Glutamatergic neuron (in vitro differentiated cells): ENCODE data around the gene LRRC2. TPM values are rescaled to one million over a fixed set of nuclear protein-coding genes. Genes with fewer than 3 reads are reported as not detected.

Experiments used
- DNase-seq: peaks from one replicate; pipeline ENCODE4 v3.0.0; 2022
- H3K27ac Mint-ChIP-seq: one replicate; pipeline ENCODE4 v1.8.0; 2020; ENCODE audit warnings: mild to moderate bottlenecking, mixed read lengths, inconsistent platforms; ENCODE audit not compliant: unreplicated experiment
- H3K27me3 Mint-ChIP-seq: one replicate; pipeline ENCODE4 v1.8.0; 2020; ENCODE audit warnings: mild to moderate bottlenecking, moderate library complexity, mixed read lengths, inconsistent platforms; ENCODE audit not compliant: unreplicated experiment
- H3K36me3 Mint-ChIP-seq: one replicate; pipeline ENCODE4 v1.8.0; 2020; ENCODE audit warnings: mild to moderate bottlenecking, mixed read lengths, inconsistent platforms; ENCODE audit not compliant: unreplicated experiment
- H3K4me1 Mint-ChIP-seq: one replicate; pipeline ENCODE4 v1.8.0; 2020; ENCODE audit warnings: mild to moderate bottlenecking, low read depth, mixed read lengths, inconsistent platforms; ENCODE audit not compliant: unreplicated experiment
- H3K4me3 Mint-ChIP-seq: one replicate; pipeline ENCODE4 v1.8.0; 2020; ENCODE audit warnings: mild to moderate bottlenecking, mixed read lengths, inconsistent platforms; ENCODE audit not compliant: unreplicated experiment
- H3K9me3 Mint-ChIP-seq: one replicate; pipeline ENCODE4 v1.8.0; 2020; ENCODE audit warnings: mild to moderate bottlenecking, moderate library complexity, mixed read lengths, inconsistent platforms; ENCODE audit not compliant: unreplicated experiment
- CTCF ChIP-seq: fragments of 200-600 bp; sonication (generic); IDR thresholded peaks from one replicate; pipeline ENCODE4 v1.5.0; 2021; ENCODE audit not compliant: partially characterized antibody, unreplicated experiment
- total RNA-seq: library from RNA; stranded (reverse); fragmentation: NEBNext Ultra II Directional; extraction: Animal tissue kit (Norgen Biotek cat#: 25700); gene quantifications from one replicate; pipeline ENCODE4 v1.2.1, GENCODE V29; 2021; ENCODE audit not compliant: unreplicated experiment

LRRC2 gene
- total RNA-seq, 1 donor from 2014 or later = not detected

DNA sequence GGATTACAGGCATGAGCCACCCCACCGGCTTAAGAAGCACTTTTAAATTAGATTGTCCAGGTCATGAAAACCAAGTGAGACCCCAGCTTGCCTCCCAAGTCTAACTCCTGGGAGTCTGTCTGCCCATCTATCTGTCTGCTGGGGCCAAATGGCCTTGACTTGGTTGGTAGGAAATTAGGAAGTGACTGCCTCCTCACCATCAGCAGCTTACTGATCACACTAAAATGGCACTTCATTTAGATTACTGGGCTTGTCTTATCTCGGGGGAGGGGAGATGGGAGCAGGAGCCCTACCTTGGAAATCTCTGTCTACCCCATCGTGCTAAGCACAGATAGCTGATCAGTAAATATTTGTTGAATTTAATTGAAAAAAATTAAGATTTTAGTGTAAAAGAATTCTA is 5.6 kb upstream of the LRRC2 start:
- TF ChIP-seq CTCF = no peak

DNA sequence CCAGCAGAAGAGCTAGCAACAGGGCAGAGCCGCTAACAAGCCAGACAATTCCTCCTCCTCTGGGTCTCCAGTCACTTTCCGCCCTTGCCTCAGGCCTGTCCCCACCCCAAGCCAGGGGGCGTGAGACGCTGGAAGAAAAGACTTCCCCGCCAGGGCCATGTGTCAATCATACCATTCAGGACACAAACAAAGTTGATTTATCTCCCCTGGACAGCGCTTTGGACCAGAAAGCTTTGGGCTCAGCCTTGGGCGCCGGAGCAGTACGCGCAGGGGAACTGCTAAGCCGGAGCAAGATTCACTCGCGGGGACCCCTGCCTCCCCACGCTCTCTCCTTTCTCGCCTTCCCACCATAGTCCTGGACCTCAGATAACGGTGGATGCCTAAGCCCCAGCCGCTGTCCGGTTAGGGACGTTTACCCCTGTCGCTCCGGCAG is 479 bp downstream of the LRRC2 start:
- Mint-ChIP-seq H3K4me1 (peaks cover 8% of the 10 kb centered on the region), H3K4me3 (peak overlapping the region; percentile 86), H3K36me3 (no peaks in the 10 kb centered on the region), H3K27ac (peak overlapping the region; percentile 17), H3K27me3 (peaks cover 9% of the 10 kb centered on the region), H3K9me3 (peaks cover 2% of the 10 kb centered on the region)
- no peak for TF ChIP-seq CTCF
- peak; percentile 46 for DNase-seq

More for the DNA sequence above, 5.6 kb upstream of the LRRC2 start:
- Mint-ChIP-seq H3K4me3 (no peak overlapping the region), H3K27ac (no peak overlapping the region), H3K9me3 (no peaks in the 10 kb centered on the region), H3K27me3 (peaks cover 9% of the 10 kb centered on the region), H3K4me1 (no peaks in the 10 kb centered on the region), H3K36me3 (no peaks in the 10 kb centered on the region)
- DNase-seq = no peak

GRCh38 chr3:46565077-46565476 is 1.0 kb downstream of the LRRC2 start:
- Mint-ChIP-seq H3K27ac (no peak overlapping the region), H3K27me3 (peaks cover 9% of the 10 kb centered on the region), H3K36me3 (no peaks in the 10 kb centered on the region), H3K9me3 (peaks cover 2% of the 10 kb centered on the region), H3K4me3 (peak overlapping the region; percentile 86), H3K4me1 (peaks cover 10% of the 10 kb centered on the region)
- TF ChIP-seq CTCF = no peak
- DNase-seq = no peak

DNA sequence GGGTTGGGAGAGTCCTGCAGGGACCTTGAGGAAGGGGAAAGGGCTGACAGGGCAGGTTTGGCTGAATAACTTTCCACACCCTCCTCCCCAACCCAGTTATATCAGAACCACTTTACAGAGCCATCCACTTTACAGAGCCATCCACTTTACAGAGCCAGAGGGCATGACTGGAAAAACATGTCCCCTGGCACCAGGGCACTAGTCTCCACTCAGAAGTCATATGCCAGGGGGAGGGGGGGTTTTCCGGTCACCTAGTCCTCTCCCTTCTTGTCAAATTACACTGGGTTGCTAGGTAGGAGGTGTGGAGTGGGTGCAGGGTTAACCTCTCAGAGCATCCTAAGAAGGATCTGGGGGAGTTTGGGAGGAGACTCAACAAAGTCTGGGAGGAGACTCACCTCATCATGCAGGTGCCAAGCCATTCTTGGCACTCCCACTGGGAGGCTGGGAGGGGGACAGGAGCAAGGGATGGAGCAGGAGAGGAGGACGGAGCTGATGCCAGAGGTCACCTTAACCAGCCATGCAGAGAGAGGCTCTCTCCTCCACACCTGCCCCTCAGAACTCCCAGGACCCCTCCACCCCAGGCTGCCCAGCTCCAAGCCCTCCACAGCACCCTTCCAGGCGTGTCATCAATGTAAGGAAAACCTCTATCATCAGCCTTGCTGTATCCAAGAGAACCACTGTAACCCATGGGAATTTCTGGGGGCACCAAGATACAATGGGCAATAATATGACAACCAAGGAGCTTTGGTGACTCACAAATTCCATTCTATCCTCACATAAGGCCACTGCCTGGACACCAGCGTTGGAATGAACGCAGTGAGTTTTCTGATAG is 1.7 kb downstream of the LRRC2 start:
- H3K4me1 Mint-ChIP-seq = peaks cover 10% of the 10 kb centered on the region
- no peak for TF ChIP-seq CTCF
- no peaks in the 10 kb centered on the region for H3K36me3 Mint-ChIP-seq
- no peak overlapping the region for H3K27ac Mint-ChIP-seq
- H3K27me3 Mint-ChIP-seq = peaks cover 9% of the 10 kb centered on the region
- DNase-seq = no peak
- H3K4me3 Mint-ChIP-seq = no peak overlapping the region
- peaks cover 2% of the 10 kb centered on the region for H3K9me3 Mint-ChIP-seq

DNA sequence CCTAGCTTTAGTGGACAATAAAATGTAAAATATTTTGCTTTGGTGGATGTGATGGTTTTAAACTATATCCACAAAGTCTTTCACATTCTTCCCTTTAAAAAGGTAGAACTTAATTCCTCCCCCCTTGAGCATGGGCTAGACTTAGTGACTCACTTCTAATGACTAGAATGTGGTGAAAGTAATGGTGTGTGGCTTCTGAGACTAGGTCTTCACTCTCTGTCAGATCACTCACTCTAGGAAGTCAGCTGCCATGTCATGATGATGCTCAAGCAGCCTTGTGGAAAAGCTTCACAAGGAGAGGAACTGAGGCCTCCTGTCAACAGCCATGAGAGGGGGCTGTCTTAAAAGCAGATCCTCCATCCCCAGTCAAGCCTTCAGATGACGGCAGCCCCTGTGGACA is 4.2 kb downstream of the LRRC2 start:
- H3K4me1 Mint-ChIP-seq = peaks cover 10% of the 10 kb centered on the region
- no peaks in the 10 kb centered on the region for H3K36me3 Mint-ChIP-seq
- H3K4me3 Mint-ChIP-seq = no peak overlapping the region
- no peak for TF ChIP-seq CTCF
- peaks cover 9% of the 10 kb centered on the region for H3K27me3 Mint-ChIP-seq
- DNase-seq = no peak
- peaks cover 2% of the 10 kb centered on the region for H3K9me3 Mint-ChIP-seq
- no peak overlapping the region for H3K27ac Mint-ChIP-seq
